GM12878 (cell line): Measurements from ENCODE around the gene IL1RAP. TPM values are rescaled to one million over a fixed set of nuclear protein-coding genes. Genes with fewer than 3 reads are reported as not detected.

Source experiments
- ATAC-seq: fragments of 200-7000 bp; cut with Tn5 transposase; 3 replicates; pipeline ENCODE4 v1.9.1; 2020; ENCODE audit warnings: mild to moderate bottlenecking, moderate library complexity
- BruUV-seq: library from RNA; stranded (reverse); fragments of 400-500 nt; replicated peaks from 2 replicates; lab custom pipeline; 2021; lab: Mats Ljungman, UMichigan
- CTCF ChIA-PET: fragments of 300-600 bp; sonication (Branson Sonifier 250); formaldehyde crosslinking; extraction: SDS; loops from one replicate; lab custom pipeline; 2021; ENCODE audit warnings: inconsistent platforms; lab: Yijun Ruan, JAX
- POLR2A ChIA-PET: fragments of 350-600 bp; formaldehyde crosslinking; extraction: SDS; loops from one replicate; lab custom pipeline; 2021; ENCODE audit warnings: inconsistent platforms; lab: Charles Lee
- RAD21 ChIA-PET: fragments of 300-600 bp; sonication (Branson Sonifier 250); formaldehyde crosslinking; loops from one replicate; lab custom pipeline; 2023; ENCODE audit warnings: antibody characterized with exemption; ENCODE audit not compliant: unreplicated experiment; lab: Charles Lee
- SMC1A ChIA-PET: fragments of 300-600 bp; sonication (Branson Sonifier 250); formaldehyde crosslinking; loops from one replicate; lab custom pipeline; 2023; ENCODE audit not compliant: unreplicated experiment, uncharacterized antibody; lab: Charles Lee
- DNase-seq: peaks from one replicate; pipeline ENCODE4 v3.0.0-alpha.2; 2011; ENCODE audit warnings: low read depth, low spot score
- FAIRE-seq: peaks from 3 replicates; lab custom pipeline; 2011; peaks lifted over from hg19 to GRCh38; lab: Jason Lieb, UNC
- H2AFZ ChIP-seq: 2 replicates; pipeline ENCODE4 v1.6.0; 2011; ENCODE audit warnings: low read depth, low read length, control low read depth; ENCODE audit not compliant: control insufficient read depth
- H3K27ac ChIP-seq: 2 replicates; pipeline ENCODE4 v1.5.1; 2011; ENCODE audit warnings: control low read depth; ENCODE audit not compliant: control insufficient read depth, insufficient read depth
- H3K27me3 ChIP-seq, 2 experiments: replicated peaks in 1 of 2; 2 replicates each; pipeline versions ENCODE4 v1.6.0 to v1.6.1; 2011; ENCODE audit warnings: low read length in 1 of 2; ENCODE audit not compliant: control insufficient read depth in 2 of 2, insufficient read depth in 2 of 2
- H3K36me3 ChIP-seq, 2 experiments: 2 replicates each; pipeline ENCODE4 v1.5.1; 2011; ENCODE audit warnings: low read length in 1 of 2; ENCODE audit not compliant: control insufficient read depth in 2 of 2, insufficient read depth in 2 of 2
- H3K4me1 ChIP-seq: 2 replicates; pipeline ENCODE4 v1.6.1; 2011; ENCODE audit warnings: mild to moderate bottlenecking, low read length, moderate library complexity, mixed read lengths; ENCODE audit not compliant: control insufficient read depth, insufficient read depth
- H3K4me2 ChIP-seq: 2 replicates; pipeline ENCODE4 v1.6.0; 2011; ENCODE audit warnings: control low read depth; ENCODE audit not compliant: control insufficient read depth, insufficient read depth
- H3K4me3 ChIP-seq: fragments of 200-600 bp; sonication (generic); 2 replicates; pipeline ENCODE4 v1.5.1; 2016
- H3K79me2 ChIP-seq: 2 replicates; pipeline ENCODE4 v1.6.0; 2011; ENCODE audit warnings: low read length; ENCODE audit not compliant: control insufficient read depth, insufficient read depth
- H3K9ac ChIP-seq: 2 replicates; pipeline ENCODE4 v1.8.0; 2011; ENCODE audit warnings: low read length, control low read depth, mixed read lengths; ENCODE audit not compliant: control insufficient read depth, insufficient read depth
- H3K9me3 ChIP-seq: replicated peaks from 3 replicates; pipeline ENCODE4 v1.5.1; 2011; ENCODE audit warnings: mild to moderate bottlenecking, low read length; ENCODE audit not compliant: control insufficient read depth, insufficient read depth
- H4K20me1 ChIP-seq: 2 replicates; pipeline ENCODE4 v1.6.0; 2011; ENCODE audit not compliant: control insufficient read depth, insufficient read depth
- BCL11A ChIP-seq: IDR thresholded peaks from 2 replicates; pipeline ENCODE4 v1.6.1; 2011; ENCODE audit warnings: low read depth, low read length
- CHD4 ChIP-seq: fragments of 200-600 bp; sonication (generic); IDR thresholded peaks from 2 replicates; pipeline ENCODE4 v1.6.1; 2016; ENCODE audit warnings: mild to moderate bottlenecking
- JUND ChIP-seq: IDR thresholded peaks from 2 replicates; pipeline ENCODE4 v1.6.1; 2012; ENCODE audit warnings: low read depth, mild to moderate bottlenecking, low read length, improper control_type of control experiment, moderate library complexity
- LARP7 ChIP-seq: fragments of 450-650 bp; IDR thresholded peaks from 2 replicates; pipeline ENCODE4 v1.6.1; 2017; ENCODE audit warnings: mild to moderate bottlenecking
- NFYA ChIP-seq: IDR thresholded peaks from 2 replicates; pipeline ENCODE4 v1.6.1; 2011; ENCODE audit warnings: low read depth, mild to moderate bottlenecking, low read length, improper control_type of control experiment, borderline replicate concordance
- NR2F1 ChIP-seq: fragments of 450-650 bp; conservative IDR thresholded peaks from 2 replicates; pipeline ENCODE4 v1.6.1; 2017; ENCODE audit warnings: mild to moderate bottlenecking
- PML ChIP-seq: IDR thresholded peaks from 2 replicates; pipeline ENCODE4 v1.6.1; 2012; ENCODE audit warnings: low read length, inconsistent platforms
- RAD21 ChIP-seq: IDR thresholded peaks from 2 replicates; pipeline ENCODE4 v1.6.1; 2011; ENCODE audit warnings: mild to moderate bottlenecking, low read depth, low read length, moderate library complexity; ENCODE audit not compliant: insufficient read depth
- SIX5 ChIP-seq: IDR thresholded peaks from 2 replicates; pipeline ENCODE4 v1.6.1; 2011; ENCODE audit warnings: mild to moderate bottlenecking, low read depth, low read length, moderate library complexity; ENCODE audit not compliant: severe bottlenecking
- SREBF1 ChIP-seq: IDR thresholded peaks from 2 replicates; pipeline ENCODE4 v1.6.1; 2012; ENCODE audit warnings: mild to moderate bottlenecking, low read length
- TBL1XR1 ChIP-seq: IDR thresholded peaks from 2 replicates; pipeline ENCODE4 v1.6.1; 2012; ENCODE audit warnings: low read depth, low read length, improper control_type of control experiment
- ZZZ3 ChIP-seq: IDR thresholded peaks from 2 replicates; pipeline ENCODE4 v1.6.1; 2011; ENCODE audit warnings: low read depth; ENCODE audit not compliant: control insufficient read depth, insufficient read length
- WGBS: methylation state at CpG from one replicate; pipeline ENCODE4 v1.1.6; 2016; ENCODE audit warnings: low lambda C conversion rate; ENCODE audit not compliant: insufficient replicate concordance, insufficient coverage; ENCODE audit errors: missing lambda C conversion rate; 5-methylcytosine and 5-hydroxymethylcytosine counted together
- in situ Hi-C: fragments of 300-500 bp; cut with MboI; formaldehyde crosslinking; loops from 9 replicates; pipeline ENCODE4 v1.14.3; 2018; ENCODE audit warnings: mixed read lengths
- intact Hi-C: fragments of 100-400 bp; cut with micrococcal nuclease; formaldehyde crosslinking; loops from one replicate; pipeline ENCODE4 v1.14.2; 2022; ENCODE audit not compliant: unreplicated experiment
- polyA plus RNA-seq, 11 experiments: library from polyadenylated mRNA; depleted of rRNA in 4 of 11; unstranded in 6 of 11; stranded (reverse) in 5 of 11; fragments of >200 nt; fragmentation: Nextera tagmentation in 4 of 11; fragmentation: Illumina TruSeq in 1 of 11; extraction: Ambion mirVana in 4 of 11; extraction: Trizol in 1 of 11; gene quantifications; 1 replicate in 1 of 11; 2 replicates in 10 of 11; pipeline versions ENCODE4 v1.2.1 to v1.2.3, GENCODE V29; 2011 to 2016; ENCODE audit warnings: inconsistent platforms in 2 of 11, missing spikeins in 2 of 11, low read depth in 1 of 11
- total RNA-seq, 4 experiments: library from RNA; depleted of rRNA in 3 of 4; stranded (reverse); fragments of >200 nt in 3 of 4; fragmentation: Illumina TruSeq in 1 of 4; extraction: Trizol in 1 of 4; gene quantifications; 2 replicates each; pipeline versions ENCODE4 v1.2.1 to v1.2.3, GENCODE V29; 2013 to 2021
- TF ChIP-seq, protein P1 (sequence below): fragments of 450-650 bp; formaldehyde crosslinking; IDR thresholded peaks from 2 replicates; pipeline ENCODE4 v1.4.0; 2020; ENCODE audit warnings: mild to moderate bottlenecking, moderate library complexity

Gene IL1RAP
- total and polyA plus RNA-seq, 10 of the 15 experiments (the other 5 are each of a cell fraction or from before 2014, with no cell fraction given) = 0.17 to 1.0 (median 0.44) TPM; not detected in 1

DNA sequence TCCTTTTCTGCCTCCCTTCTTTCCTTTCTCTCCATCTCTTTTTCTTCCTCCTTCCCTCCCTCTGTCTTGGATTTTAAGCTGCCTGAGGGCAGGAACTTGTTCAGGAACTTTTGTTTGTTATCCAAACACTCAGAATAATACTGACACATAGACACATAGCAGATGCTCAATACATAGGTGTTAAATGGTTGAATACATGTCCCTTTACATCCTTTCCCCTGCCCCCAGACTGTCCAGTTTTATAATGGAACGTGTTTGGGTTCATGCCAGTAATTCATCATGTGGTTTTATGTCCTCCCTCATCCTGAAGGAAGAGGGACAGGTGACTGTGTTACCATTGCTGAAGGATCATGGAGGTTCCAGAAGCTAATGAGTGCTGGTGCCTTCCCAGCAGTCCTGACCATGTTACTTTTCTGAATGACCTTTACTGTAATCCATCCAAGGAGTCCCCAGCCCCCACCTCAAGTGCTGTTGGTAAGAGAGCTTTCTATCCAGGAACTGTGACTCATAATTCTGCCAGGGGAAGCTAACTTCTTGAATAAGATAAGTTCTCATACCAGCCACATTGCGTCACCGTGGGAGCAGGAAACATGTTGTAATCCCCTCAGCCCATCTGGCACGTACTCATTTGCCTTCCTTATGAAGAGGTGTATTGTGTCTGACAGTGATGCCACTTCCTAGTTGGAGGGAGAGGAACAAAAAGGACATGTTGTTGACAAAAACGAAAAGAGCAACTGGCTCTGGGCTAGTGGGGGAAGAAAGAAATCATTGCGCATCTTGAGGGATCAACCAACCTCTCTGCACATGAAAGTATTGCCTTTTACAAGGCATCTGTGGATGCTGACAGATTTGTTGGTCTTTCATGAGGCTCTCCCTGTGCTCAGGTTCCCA lies 52.4 kb downstream of the IL1RAP start (continued):
- TF ChIP-seq RAD21 = no peak

DNA sequence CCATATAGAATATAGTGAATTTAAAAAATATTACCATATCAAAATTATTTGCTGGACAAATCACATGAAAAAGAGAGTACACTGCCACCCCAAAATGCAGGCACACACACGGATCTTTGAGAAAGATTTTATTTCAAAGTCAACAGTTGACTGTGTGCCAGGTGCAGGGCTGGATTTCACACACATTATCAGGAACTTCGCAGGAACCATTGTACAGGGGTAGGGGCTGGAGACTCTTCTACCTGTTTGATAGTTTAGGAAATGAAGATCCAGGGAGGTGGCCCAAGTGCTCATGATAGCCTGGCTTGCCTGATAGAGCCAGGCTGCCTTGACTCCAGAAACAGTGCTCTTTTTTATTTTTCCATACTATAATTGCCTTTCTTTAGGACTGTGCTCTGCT lies 54.2 kb downstream of the IL1RAP start:
- no peaks in the 10 kb centered on the region for H3K36me3 ChIP-seq
- no peak overlapping the region for H2AFZ ChIP-seq
- ChIA-PET CTCF (no interaction called here), POLR2A (no interaction called here), SMC1A (no interaction called here), RAD21 (no interaction called here)
- no peak overlapping the region for H3K27ac ChIP-seq
- H3K4me2 ChIP-seq = no peak overlapping the region
- H3K27me3 ChIP-seq = no peaks in the 10 kb centered on the region
- no TSS peak for BruUV-seq
- no peak overlapping the region for H3K9ac ChIP-seq
- no peaks in the 10 kb centered on the region for H3K9me3 ChIP-seq
- 35% methylated on average over 2 of the region's 2 CpGs for WGBS
- ATAC-seq (no peak), FAIRE-seq (no peak), DNase-seq (no peak)
- in situ Hi-C loops (no loop called here), intact Hi-C loops (no loop called here)
- H3K4me1 ChIP-seq = no peaks in the 10 kb centered on the region
- no peak for TF ChIP-seq JUND
- H3K79me2 ChIP-seq = no peaks in the 10 kb centered on the region
- H3K4me3 ChIP-seq = no peak overlapping the region
- no peaks in the 10 kb centered on the region for H4K20me1 ChIP-seq

DNA sequence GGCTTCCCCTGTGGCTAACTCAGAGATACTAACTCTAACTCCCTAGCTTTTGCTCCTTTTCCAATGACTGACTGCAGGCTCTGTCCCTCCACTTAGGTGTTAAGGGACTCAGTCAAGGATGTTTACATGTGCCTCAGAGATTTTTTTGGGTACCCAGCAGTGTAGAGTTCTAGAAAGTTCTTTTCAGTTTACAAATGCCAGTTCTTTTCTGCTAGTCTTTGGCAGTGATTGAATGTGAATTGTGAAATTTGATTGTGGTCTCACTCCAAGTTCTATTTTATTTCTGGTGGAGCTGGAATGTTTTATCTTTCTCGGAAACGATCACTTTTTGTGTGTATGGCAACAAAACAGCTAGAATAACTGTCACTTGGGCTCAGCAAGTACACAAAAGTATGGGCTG lies 60.6 kb downstream of the IL1RAP start:
- no peaks in the 10 kb centered on the region for H3K27me3 ChIP-seq
- RAD21 ChIA-PET = no interaction called here
- no peak for ATAC-seq
- no peak overlapping the region for H3K27ac ChIP-seq
- H3K9me3 ChIP-seq = no peaks in the 10 kb centered on the region
- CTCF ChIA-PET = no interaction called here
- H3K79me2 ChIP-seq = no peaks in the 10 kb centered on the region
- in situ Hi-C loops = no loop called here
- no TSS peak for BruUV-seq
- no peak overlapping the region for H3K4me3 ChIP-seq
- FAIRE-seq = no peak
- POLR2A ChIA-PET = interaction anchor here (0.7 kb wide), 1 partner anchor 22 kb away, joined by 3 read pairs; no protein-coding TSS in a partner anchor
- intact Hi-C loops = no loop called here
- no peak overlapping the region for H3K9ac ChIP-seq
- no peaks in the 10 kb centered on the region for H3K36me3 ChIP-seq
- no peak for DNase-seq
- no peak overlapping the region for H3K4me2 ChIP-seq
- SMC1A ChIA-PET = interaction anchor here (0.7 kb wide), 2 partner anchors 9 to 948 kb away, joined by 3 read pairs; no protein-coding TSS in a partner anchor
- 7% methylated on average over 2 of the region's 2 CpGs for WGBS
- no peak overlapping the region for H2AFZ ChIP-seq
- no peaks in the 10 kb centered on the region for H3K4me1 ChIP-seq
- H4K20me1 ChIP-seq = no peaks in the 10 kb centered on the region
- TF ChIP-seq TBL1XR1 = no peak
- no peak for TF ChIP-seq SREBF1
- no peak for TF ChIP-seq PML
- TF ChIP-seq NFYA = no peak
- TF ChIP-seq ZZZ3 = no peak
- no peak for TF ChIP-seq RAD21
- TF ChIP-seq, protein P1, sequence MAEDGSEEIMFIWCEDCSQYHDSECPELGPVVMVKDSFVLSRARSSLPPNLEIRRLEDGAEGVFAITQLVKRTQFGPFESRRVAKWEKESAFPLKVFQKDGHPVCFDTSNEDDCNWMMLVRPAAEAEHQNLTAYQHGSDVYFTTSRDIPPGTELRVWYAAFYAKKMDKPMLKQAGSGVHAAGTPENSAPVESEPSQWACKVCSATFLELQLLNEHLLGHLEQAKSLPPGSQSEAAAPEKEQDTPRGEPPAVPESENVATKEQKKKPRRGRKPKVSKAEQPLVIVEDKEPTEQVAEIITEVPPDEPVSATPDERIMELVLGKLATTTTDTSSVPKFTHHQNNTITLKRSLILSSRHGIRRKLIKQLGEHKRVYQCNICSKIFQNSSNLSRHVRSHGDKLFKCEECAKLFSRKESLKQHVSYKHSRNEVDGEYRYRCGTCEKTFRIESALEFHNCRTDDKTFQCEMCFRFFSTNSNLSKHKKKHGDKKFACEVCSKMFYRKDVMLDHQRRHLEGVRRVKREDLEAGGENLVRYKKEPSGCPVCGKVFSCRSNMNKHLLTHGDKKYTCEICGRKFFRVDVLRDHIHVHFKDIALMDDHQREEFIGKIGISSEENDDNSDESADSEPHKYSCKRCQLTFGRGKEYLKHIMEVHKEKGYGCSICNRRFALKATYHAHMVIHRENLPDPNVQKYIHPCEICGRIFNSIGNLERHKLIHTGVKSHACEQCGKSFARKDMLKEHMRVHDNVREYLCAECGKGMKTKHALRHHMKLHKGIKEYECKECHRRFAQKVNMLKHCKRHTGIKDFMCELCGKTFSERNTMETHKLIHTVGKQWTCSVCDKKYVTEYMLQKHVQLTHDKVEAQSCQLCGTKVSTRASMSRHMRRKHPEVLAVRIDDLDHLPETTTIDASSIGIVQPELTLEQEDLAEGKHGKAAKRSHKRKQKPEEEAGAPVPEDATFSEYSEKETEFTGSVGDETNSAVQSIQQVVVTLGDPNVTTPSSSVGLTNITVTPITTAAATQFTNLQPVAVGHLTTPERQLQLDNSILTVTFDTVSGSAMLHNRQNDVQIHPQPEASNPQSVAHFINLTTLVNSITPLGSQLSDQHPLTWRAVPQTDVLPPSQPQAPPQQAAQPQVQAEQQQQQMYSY = no peak
- TF ChIP-seq SIX5 = no peak
- TF ChIP-seq NR2F1 = no peak
- TF ChIP-seq BCL11A = no peak
- no peak for TF ChIP-seq LARP7
- TF ChIP-seq CHD4 = no peak
